ENCODE data around the gene POC1B.

The POC1B gene

DNA sequence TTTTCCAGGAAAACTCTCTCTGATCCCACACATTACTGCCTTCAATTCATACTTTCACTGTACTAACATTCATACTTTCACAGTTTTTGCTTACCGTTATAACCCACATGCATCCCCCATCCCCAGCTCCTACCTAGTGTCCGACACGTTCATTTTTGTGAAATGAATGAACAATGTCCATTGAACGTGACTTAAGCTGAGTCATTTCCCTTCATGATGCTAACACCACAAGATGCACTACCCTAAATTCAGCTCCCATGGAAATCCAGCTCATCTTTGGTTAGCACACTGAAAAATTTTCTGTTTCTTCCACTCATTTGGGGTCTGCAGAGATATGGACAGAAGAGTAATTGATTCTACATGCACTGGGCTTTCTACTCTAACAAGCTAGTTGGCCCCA is 85.9 kb downstream of the POC1B start:
- peaks cover 6% of the 10 kb centered on the region for H3K4me1 ChIP-seq (ENCODE audit: control insufficient read depth, insufficient read depth, low read length, unreplicated experiment)
- no peak overlapping the region for H3K4me3 ChIP-seq (ENCODE audit: low read depth, low read length)
- H3K27me3 ChIP-seq (ENCODE audit: insufficient read depth, low read length), result no peaks in the 10 kb centered on the region
- peak overlapping the region; percentile 7; the same call in 1 of the 2 replicates for H3K27ac ChIP-seq (ENCODE audit: low read depth, low read length)
- no peaks in the 10 kb centered on the region for H3K79me2 ChIP-seq (ENCODE audit: control insufficient read depth, insufficient read depth, low read length, unreplicated experiment)
- H2AFZ ChIP-seq (ENCODE audit: low read length, unreplicated experiment), result no peak overlapping the region
- H3K36me3 ChIP-seq (ENCODE audit: insufficient read depth, low read length), result 0 out of 2 replicates have a peak, but pooled peaks cover 7% of the 10 kb centered on the region

DNA sequence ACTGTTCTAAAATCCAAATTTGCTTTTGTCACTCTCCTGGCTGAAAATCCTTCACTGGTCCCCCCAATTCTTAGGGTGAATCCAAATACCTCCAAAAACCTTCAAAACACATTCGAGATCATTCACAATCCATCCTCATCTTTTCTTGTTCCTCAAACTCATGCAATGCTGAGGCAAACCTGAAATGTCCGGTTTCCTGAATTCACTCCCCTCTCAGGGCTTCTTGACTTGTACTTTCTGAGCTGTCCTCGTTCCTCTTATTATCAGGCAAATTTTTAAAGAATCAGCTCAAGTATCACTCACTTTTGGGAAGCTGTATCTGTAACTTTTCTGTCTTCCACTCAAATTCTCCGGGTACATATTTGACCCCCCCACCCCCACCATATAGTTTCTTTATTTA is 88.6 kb downstream of the POC1B start:
- no peak overlapping the region for H3K4me3 ChIP-seq (ENCODE audit: low read depth, low read length)
- H2AFZ ChIP-seq (ENCODE audit: low read length, unreplicated experiment), result no peak overlapping the region
- H3K27ac ChIP-seq (ENCODE audit: low read depth, low read length), result no peak overlapping the region
- H3K27me3 ChIP-seq (ENCODE audit: insufficient read depth, low read length), result no peaks in the 10 kb centered on the region
- 0 out of 2 replicates have a peak, but pooled peaks cover 7% of the 10 kb centered on the region for H3K36me3 ChIP-seq (ENCODE audit: insufficient read depth, low read length)
- peaks cover 6% of the 10 kb centered on the region for H3K4me1 ChIP-seq (ENCODE audit: control insufficient read depth, insufficient read depth, low read length, unreplicated experiment)
- H3K79me2 ChIP-seq (ENCODE audit: control insufficient read depth, insufficient read depth, low read length, unreplicated experiment), result no peaks in the 10 kb centered on the region

DNA sequence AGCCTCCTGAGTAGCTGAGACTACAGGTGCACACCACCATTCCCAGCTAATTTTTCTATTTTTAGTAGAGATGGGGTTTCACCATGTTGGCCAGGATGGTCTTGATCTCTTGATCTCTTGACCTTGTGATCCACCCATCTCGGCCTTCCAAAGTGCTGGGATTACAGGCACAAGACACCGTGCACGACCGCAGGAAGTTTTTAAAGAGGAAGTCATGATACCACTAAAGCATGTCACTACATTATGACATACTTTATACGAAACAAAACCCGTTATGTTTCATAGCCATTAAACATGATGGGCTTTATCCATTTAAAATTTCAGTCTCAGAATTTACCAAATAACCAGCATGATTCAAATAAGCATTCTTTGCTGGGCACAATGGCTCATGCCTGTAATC is 89.8 kb downstream of the POC1B start:
- 0 out of 2 replicates have a peak, but pooled peaks cover 7% of the 10 kb centered on the region for H3K36me3 ChIP-seq (ENCODE audit: insufficient read depth, low read length)
- no peak overlapping the region for H3K27ac ChIP-seq (ENCODE audit: low read depth, low read length)
- no peak overlapping the region for H3K4me3 ChIP-seq (ENCODE audit: low read depth, low read length)
- peaks cover 6% of the 10 kb centered on the region for H3K4me1 ChIP-seq (ENCODE audit: control insufficient read depth, insufficient read depth, low read length, unreplicated experiment)
- no peaks in the 10 kb centered on the region for H3K79me2 ChIP-seq (ENCODE audit: control insufficient read depth, insufficient read depth, low read length, unreplicated experiment)
- H2AFZ ChIP-seq (ENCODE audit: low read length, unreplicated experiment), result no peak overlapping the region
- no peaks in the 10 kb centered on the region for H3K27me3 ChIP-seq (ENCODE audit: insufficient read depth, low read length)

DNA sequence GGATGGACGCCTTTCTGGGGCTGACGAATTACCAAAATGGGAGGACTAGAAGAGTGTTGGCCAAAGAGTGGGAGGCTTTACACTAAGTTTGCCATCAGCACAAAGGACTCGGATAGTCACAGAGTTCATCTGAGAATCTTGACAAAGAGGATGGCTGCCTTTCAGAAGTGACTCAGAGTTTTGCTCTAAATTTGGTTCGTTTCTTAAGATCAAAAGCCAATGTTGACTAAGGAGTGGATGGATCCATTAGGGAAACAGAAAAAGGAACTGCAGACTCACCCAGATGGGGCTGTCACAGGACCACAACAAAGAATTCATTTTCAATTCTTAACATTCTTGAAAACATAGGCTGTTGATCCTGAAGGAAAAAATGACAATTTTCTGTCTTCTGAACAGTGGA is 92.2 kb downstream of the POC1B start:
- Histone ChIP-seq H2AFZ (ENCODE audit: low read length, unreplicated experiment) (no peak overlapping the region), H3K4me3 (ENCODE audit: low read depth, low read length) (no peak overlapping the region), H3K27ac (ENCODE audit: low read depth, low read length) (no peak overlapping the region), H3K27me3 (ENCODE audit: insufficient read depth, low read length) (no peaks in the 10 kb centered on the region), H3K4me1 (ENCODE audit: control insufficient read depth, insufficient read depth, low read length, unreplicated experiment) (peaks cover 3% of the 10 kb centered on the region), H3K36me3 (ENCODE audit: insufficient read depth, low read length) (0 out of 2 replicates have a peak, but pooled peaks cover 2% of the 10 kb centered on the region), H3K79me2 (ENCODE audit: control insufficient read depth, insufficient read depth, low read length, unreplicated experiment) (no peaks in the 10 kb centered on the region)

DNA sequence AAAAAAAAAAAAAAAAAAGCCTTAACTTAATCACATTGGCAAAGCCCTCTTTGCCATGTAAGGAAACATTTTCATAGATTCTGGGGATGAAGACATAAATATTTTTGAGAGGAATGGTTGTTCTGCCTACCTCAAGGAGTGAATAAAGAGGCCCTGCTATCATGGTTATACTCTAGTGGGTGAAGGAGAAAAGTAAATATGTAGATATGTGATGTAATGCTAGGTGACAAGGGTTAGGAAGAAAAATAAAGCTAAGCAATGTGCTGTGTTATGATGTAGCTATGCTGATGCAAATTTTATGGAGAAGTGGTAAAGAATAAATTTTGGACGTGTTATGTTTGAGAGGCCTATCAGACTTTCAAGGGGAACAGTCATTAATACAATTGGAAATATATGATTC is 93.5 kb downstream of the POC1B start:
- Histone ChIP-seq H2AFZ (ENCODE audit: low read length, unreplicated experiment) (no peak overlapping the region), H3K4me3 (ENCODE audit: low read depth, low read length) (no peak overlapping the region), H3K79me2 (ENCODE audit: control insufficient read depth, insufficient read depth, low read length, unreplicated experiment) (no peaks in the 10 kb centered on the region), H3K4me1 (ENCODE audit: control insufficient read depth, insufficient read depth, low read length, unreplicated experiment) (peaks cover 3% of the 10 kb centered on the region), H3K36me3 (ENCODE audit: insufficient read depth, low read length) (no peaks in the 10 kb centered on the region), H3K27me3 (ENCODE audit: insufficient read depth, low read length) (no peaks in the 10 kb centered on the region), H3K27ac (ENCODE audit: low read depth, low read length) (no peak overlapping the region)

DNA sequence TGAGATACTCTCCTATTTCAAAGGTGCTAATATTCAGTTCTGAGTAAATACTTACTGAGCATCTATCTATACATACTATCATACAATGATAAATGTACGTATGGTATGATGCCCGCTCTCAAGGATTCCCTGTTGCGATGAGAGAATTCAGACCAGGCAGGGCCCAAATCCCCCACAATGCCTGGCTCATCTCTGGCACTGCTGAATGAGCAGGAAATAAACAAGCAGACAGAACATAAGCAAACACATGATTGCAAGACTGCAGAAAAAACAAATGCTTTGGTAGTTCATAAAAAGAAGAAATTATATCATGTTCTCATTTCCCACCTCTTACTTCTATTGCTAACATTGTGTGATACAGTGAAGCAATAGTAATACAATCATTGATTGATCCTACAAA is 96.3 kb downstream of the POC1B start:
- Histone ChIP-seq H3K36me3 (ENCODE audit: insufficient read depth, low read length) (no peaks in the 10 kb centered on the region), H3K4me1 (ENCODE audit: control insufficient read depth, insufficient read depth, low read length, unreplicated experiment) (peaks cover 3% of the 10 kb centered on the region), H2AFZ (ENCODE audit: low read length, unreplicated experiment) (no peak overlapping the region), H3K79me2 (ENCODE audit: control insufficient read depth, insufficient read depth, low read length, unreplicated experiment) (no peaks in the 10 kb centered on the region), H3K27ac (ENCODE audit: low read depth, low read length) (no peak overlapping the region), H3K4me3 (ENCODE audit: low read depth, low read length) (no peak overlapping the region), H3K27me3 (ENCODE audit: insufficient read depth, low read length) (no peaks in the 10 kb centered on the region)

DNA sequence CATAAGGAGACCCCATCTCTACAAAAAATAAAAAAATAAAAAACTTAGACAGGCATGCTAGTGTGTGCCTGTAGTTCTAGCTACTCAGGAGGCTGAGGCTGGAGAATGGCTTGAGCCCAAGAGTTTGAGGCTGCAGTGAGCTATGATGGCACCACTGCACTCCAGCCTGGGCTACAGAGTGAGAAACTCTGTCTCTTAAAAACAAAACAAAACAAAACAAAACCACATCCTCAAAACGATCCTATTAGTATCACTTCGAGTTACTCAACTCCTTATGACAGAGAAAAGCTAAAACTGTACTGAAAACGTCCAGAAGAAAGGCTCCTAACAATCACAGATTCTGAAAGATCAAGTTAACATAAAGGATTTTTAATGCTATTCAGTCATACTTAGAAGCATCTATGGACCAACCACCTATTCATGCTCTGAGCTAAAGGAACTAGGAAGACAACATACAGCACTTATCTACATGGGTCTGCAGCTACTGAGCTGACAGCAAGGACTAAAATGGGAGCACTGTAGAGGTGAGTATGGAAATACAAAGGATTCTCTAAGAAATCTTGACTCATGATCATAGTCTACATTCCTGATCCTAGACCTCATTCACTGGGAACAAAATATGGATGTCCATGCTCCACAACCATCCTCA is 98.2 kb downstream of the POC1B start:
- H3K27me3 ChIP-seq (ENCODE audit: insufficient read depth, low read length), result no peaks in the 10 kb centered on the region
- no peaks in the 10 kb centered on the region for H3K79me2 ChIP-seq (ENCODE audit: control insufficient read depth, insufficient read depth, low read length, unreplicated experiment)
- H3K4me1 ChIP-seq (ENCODE audit: control insufficient read depth, insufficient read depth, low read length, unreplicated experiment), result peaks cover 3% of the 10 kb centered on the region
- H3K27ac ChIP-seq (ENCODE audit: low read depth, low read length), result no peak overlapping the region
- no peaks in the 10 kb centered on the region for H3K36me3 ChIP-seq (ENCODE audit: insufficient read depth, low read length)
- no peak overlapping the region for H3K4me3 ChIP-seq (ENCODE audit: low read depth, low read length)
- H2AFZ ChIP-seq (ENCODE audit: low read length, unreplicated experiment), result no peak overlapping the region

DNA sequence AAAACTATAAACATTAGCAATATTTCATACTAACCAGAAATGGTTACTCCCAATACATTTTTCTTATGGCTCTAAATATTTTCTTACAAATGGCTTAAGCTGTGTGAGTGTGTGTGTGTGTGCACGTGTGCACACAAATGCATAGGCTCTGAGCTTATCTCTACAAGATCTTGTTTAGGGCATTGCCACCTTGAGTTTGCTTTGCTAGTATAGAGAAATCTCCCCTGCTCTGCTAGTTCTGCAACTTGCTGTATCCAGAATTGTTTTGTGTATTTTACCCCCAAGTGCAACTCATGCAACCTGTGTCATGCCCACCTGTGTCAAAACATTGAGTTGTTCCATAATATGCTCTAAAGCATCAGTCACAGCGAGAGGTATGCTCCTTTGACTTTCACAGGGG is 101.0 kb downstream of the POC1B start:
- no peaks in the 10 kb centered on the region for H3K36me3 ChIP-seq (ENCODE audit: insufficient read depth, low read length)
- H3K27ac ChIP-seq (ENCODE audit: low read depth, low read length), result no peak overlapping the region
- H3K4me1 ChIP-seq (ENCODE audit: control insufficient read depth, insufficient read depth, low read length, unreplicated experiment), result no peaks in the 10 kb centered on the region
- H3K4me3 ChIP-seq (ENCODE audit: low read depth, low read length), result no peak overlapping the region
- no peaks in the 10 kb centered on the region for H3K79me2 ChIP-seq (ENCODE audit: control insufficient read depth, insufficient read depth, low read length, unreplicated experiment)
- no peaks in the 10 kb centered on the region for H3K27me3 ChIP-seq (ENCODE audit: insufficient read depth, low read length)
- H2AFZ ChIP-seq (ENCODE audit: low read length, unreplicated experiment), result no peak overlapping the region

DNA sequence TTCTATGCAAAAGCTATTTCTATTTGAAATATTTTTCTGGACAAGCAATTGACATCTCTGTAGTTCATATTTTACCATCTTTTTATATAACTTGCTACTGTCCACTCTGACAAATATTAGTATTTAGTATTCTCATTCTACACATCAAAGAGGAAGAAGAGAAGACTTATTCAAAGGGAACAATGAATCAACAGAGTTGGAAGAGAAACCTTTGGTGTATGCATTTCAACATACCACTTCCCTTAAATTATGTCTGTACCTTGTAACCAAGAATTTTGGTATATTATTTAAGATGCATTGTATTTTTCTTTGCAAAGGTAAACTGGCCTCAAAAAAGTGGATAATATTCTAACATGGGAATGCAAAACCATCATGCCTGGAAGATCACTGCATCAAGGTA is 101.5 kb downstream of the POC1B start:
- H2AFZ ChIP-seq (ENCODE audit: low read length, unreplicated experiment), result no peak overlapping the region
- H3K4me1 ChIP-seq (ENCODE audit: control insufficient read depth, insufficient read depth, low read length, unreplicated experiment), result no peaks in the 10 kb centered on the region
- H3K79me2 ChIP-seq (ENCODE audit: control insufficient read depth, insufficient read depth, low read length, unreplicated experiment), result no peaks in the 10 kb centered on the region
- no peak overlapping the region for H3K4me3 ChIP-seq (ENCODE audit: low read depth, low read length)
- H3K27me3 ChIP-seq (ENCODE audit: insufficient read depth, low read length), result no peaks in the 10 kb centered on the region
- H3K36me3 ChIP-seq (ENCODE audit: insufficient read depth, low read length), result no peaks in the 10 kb centered on the region
- H3K27ac ChIP-seq (ENCODE audit: low read depth, low read length), result no peak overlapping the region

DNA sequence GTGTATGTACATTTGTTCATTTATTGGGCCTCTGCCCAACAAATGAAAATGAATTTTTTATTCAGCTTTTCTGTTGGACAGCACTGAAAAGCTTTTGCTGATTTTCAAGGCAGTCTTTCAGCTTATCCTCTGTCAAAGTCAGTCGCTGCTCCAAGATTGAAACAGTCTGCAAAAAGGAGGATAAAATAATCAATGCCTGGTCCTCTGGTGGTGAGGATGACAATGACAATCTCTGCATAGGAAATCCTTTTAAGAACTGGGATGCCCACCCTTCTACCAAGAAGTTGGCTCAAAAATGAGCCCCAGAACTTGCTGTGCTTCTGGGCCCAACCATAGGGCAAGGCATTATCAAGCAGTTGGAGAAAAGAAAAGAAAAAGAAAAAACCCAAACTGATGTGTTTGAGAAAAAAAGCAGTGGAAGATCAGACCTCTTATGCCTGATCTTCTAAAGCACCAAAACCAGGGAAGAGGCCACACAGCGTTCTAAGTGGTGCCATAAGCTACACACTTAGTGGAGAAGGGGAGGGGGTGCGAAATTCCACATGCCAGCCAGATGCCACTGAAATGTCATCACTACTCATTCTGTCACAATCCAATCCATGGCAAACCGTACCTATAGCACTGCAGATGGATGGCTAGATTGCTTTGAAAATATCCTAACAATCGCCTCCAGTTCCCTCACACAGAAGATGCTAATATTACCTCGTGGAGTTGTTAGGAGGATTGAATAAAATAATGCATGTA is 104.6 kb downstream of the POC1B start:
- Histone ChIP-seq H3K27me3 (ENCODE audit: insufficient read depth, low read length) (no peaks in the 10 kb centered on the region), H3K36me3 (ENCODE audit: insufficient read depth, low read length) (no peaks in the 10 kb centered on the region), H2AFZ (ENCODE audit: low read length, unreplicated experiment) (no peak overlapping the region), H3K4me3 (ENCODE audit: low read depth, low read length) (no peak overlapping the region), H3K27ac (ENCODE audit: low read depth, low read length) (no peak overlapping the region), H3K79me2 (ENCODE audit: control insufficient read depth, insufficient read depth, low read length, unreplicated experiment) (no peaks in the 10 kb centered on the region), H3K4me1 (ENCODE audit: control insufficient read depth, insufficient read depth, low read length, unreplicated experiment) (peaks cover 13% of the 10 kb centered on the region)

Measured in ACC112 (cell line).